DOHH2 (cell line): ENCODE results near the gene INTS3.

Source experiments
- CTCF ChIP-seq: fragments of 200-600 bp; sonication (generic); IDR thresholded peaks from one replicate; pipeline ENCODE4 v1.5.1; 2014; ENCODE audit warnings: antibody characterized with exemption, mild to moderate bottlenecking, low read depth, low read length; ENCODE audit not compliant: poor library complexity, severe bottlenecking
- EZH2phosphoT487 ChIP-seq: fragments of 200-600 bp; sonication (generic); IDR thresholded peaks from 2 replicates; pipeline ENCODE4 v1.6.1; 2017; ENCODE audit warnings: borderline replicate concordance, mild to moderate bottlenecking, antibody characterized with exemption, low read length, moderate library complexity, mixed read lengths

GRCh38 chr1:153678519-153679336, 49.1 kb upstream of the INTS3 start, which contains the start of gene NPR1:
- no peak for TF ChIP-seq EZH2phosphoT487
- no peak for TF ChIP-seq CTCF
